ENCODE measurements around the gene IKZF2.
"Not testable (repeated sequence)": the region's sequence is repeated elsewhere in the genome, so short reads cannot be mapped to it uniquely, and the experiment has no call there.

IKZF2 gene

GRCh38 chr2:213032607-213033006 is 118.8 kb downstream of the IKZF2 start:
- DNase-seq (ENCODE audit: low spot score), result no peak

- DNase-seq (ENCODE audit: low spot score), result no peak
Observed at GRCh38 chr2:213022987-213023386, 128.4 kb downstream of the IKZF2 start.

GRCh38 chr2:213021971-213022899 is 129.2 kb downstream of the IKZF2 start:
- DNase-seq (ENCODE audit: low spot score), result no peak

- DNase-seq (ENCODE audit: low spot score), result not testable (repeated sequence)
Observed at GRCh38 chr2:213020913-213021312, 130.5 kb downstream of the IKZF2 start.

- no peak for DNase-seq (ENCODE audit: low spot score)
Observed at GRCh38 chr2:213020268-213020667, 131.1 kb downstream of the IKZF2 start.

GRCh38 chr2:213019368-213019767 is 132.0 kb downstream of the IKZF2 start:
- no peak for DNase-seq (ENCODE audit: low spot score)

GRCh38 chr2:213018340-213018901 is 133.0 kb downstream of the IKZF2 start:
- DNase-seq (ENCODE audit: low spot score), result no peak

GRCh38 chr2:213017404-213017803 is 134.0 kb downstream of the IKZF2 start:
- DNase-seq (ENCODE audit: low spot score), result no peak

GRCh38 chr2:213016984-213017351 is 134.4 kb downstream of the IKZF2 start:
- DNase-seq (ENCODE audit: low spot score), result no peak

- DNase-seq (ENCODE audit: low spot score), result no peak
Observed at GRCh38 chr2:213016166-213016983, 135.0 kb downstream of the IKZF2 start.

- no peak for DNase-seq (ENCODE audit: low spot score)
Observed at GRCh38 chr2:213015387-213016165, 135.8 kb downstream of the IKZF2 start.

- DNase-seq (ENCODE audit: low spot score), result no peak
Observed at GRCh38 chr2:213013979-213014378, 137.4 kb downstream of the IKZF2 start.

- no peak for DNase-seq (ENCODE audit: low spot score)
Observed at GRCh38 chr2:213011505-213011904, 139.9 kb downstream of the IKZF2 start.

GRCh38 chr2:213010106-213010779 is 141.2 kb downstream of the IKZF2 start:
- DNase-seq (ENCODE audit: low spot score), result no peak

- DNase-seq (ENCODE audit: low spot score), result no peak
Observed at GRCh38 chr2:213007290-213007838, 144.0 kb downstream of the IKZF2 start.

GRCh38 chr2:213004197-213004821 is 147.1 kb downstream of the IKZF2 start:
- no peak for DNase-seq (ENCODE audit: low spot score)

- no peak for DNase-seq (ENCODE audit: low spot score)
Observed at GRCh38 chr2:213002383-213002782, 149.0 kb downstream of the IKZF2 start.

GRCh38 chr2:213001297-213001910 is 150.0 kb downstream of the IKZF2 start:
- no peak for DNase-seq (ENCODE audit: low spot score)

GRCh38 chr2:212998626-212999359 is 152.6 kb downstream of the IKZF2 start:
- DNase-seq (ENCODE audit: low spot score), result no peak
